Thyroid gland (tissue), 4 donors: ENCODE results near the gene GARRE1.
"Not testable (repeated sequence)": the region's sequence is repeated elsewhere in the genome, so short reads cannot be mapped to it uniquely, and the experiment has no call there.

ENCODE experiments used
- CTCF ChIP-seq, 6 experiments: fragments of 200-600 bp in 3 of 6; fragments of 450-650 bp in 3 of 6; sonication (generic) in 3 of 6; IDR thresholded peaks; one replicate each; pipeline ENCODE4 v1.5.1; 2016 to 2019; ENCODE audit warnings: antibody characterized with exemption in 6 of 6, mild to moderate bottlenecking in 2 of 6, inconsistent platforms in 1 of 6, moderate library complexity in 1 of 6
- POLR2A ChIP-seq, 2 donors: fragments of 450-650 bp; IDR thresholded peaks; one replicate each; pipeline ENCODE4 v1.6.1; 2017; ENCODE audit warnings: antibody characterized with exemption in 2 of 2, mild to moderate bottlenecking in 2 of 2, moderate library complexity in 1 of 2

GRCh38 chr19:34205324-34205723, 49.0 kb upstream of the GARRE1 start:
- not testable (repeated sequence) for TF ChIP-seq POLR2A, CTCF (IDR thresholded peaks at IDR 0.05)
